Measurements from ENCODE around the gene WDR7.

WDR7 gene

GRCh38 chr18:57059366-57059765 is 408.2 kb downstream of the WDR7 start:
- Histone ChIP-seq H3K79me2 (ENCODE audit: insufficient read depth, low read length) (no peaks in the 10 kb centered on the region), H3K27me3 (ENCODE audit: insufficient read depth, low read length) (peaks cover under 1% of the 10 kb centered on the region; the same call in 1 of the 2 replicates), H3K9me2 (ENCODE audit: low read depth, low read length) (no peaks in the 10 kb centered on the region), H3K4me3 (ENCODE audit: low read depth, low read length, poor library complexity, severe bottlenecking) (no peak overlapping the region), H2AFZ (ENCODE audit: low read length) (no peak overlapping the region), H4K20me1 (ENCODE audit: insufficient read depth, low read length) (no peaks in the 10 kb centered on the region), H3K4me2 (ENCODE audit: low read length) (no peak overlapping the region), H3F3A (ENCODE audit: insufficient read depth, low read length) (no peaks in the 10 kb centered on the region), H3K9me3 (ENCODE audit: low read length) (no peaks in the 10 kb centered on the region), H3K27ac (ENCODE audit: low read depth, low read length, poor library complexity, severe bottlenecking) (no peak overlapping the region), H3K4me1 (ENCODE audit: insufficient read depth, low read length, severe bottlenecking) (no peaks in the 10 kb centered on the region), H3K36me3 (ENCODE audit: insufficient read depth, low read length) (no peaks in the 10 kb centered on the region), H3K9ac (ENCODE audit: low read length) (no peak overlapping the region)
- TF ChIP-seq EZH2 (IDR thresholded peaks at IDR 0.05; ENCODE audit: borderline replicate concordance, low read length) (no peak), CTCF (IDR thresholded peaks at IDR 0.05; ENCODE audit: low read length) (no peak)

- Histone ChIP-seq H3K27ac (ENCODE audit: low read depth, low read length, poor library complexity, severe bottlenecking) (no peak overlapping the region), H3K4me1 (ENCODE audit: insufficient read depth, low read length, severe bottlenecking) (no peaks in the 10 kb centered on the region), H3K79me2 (ENCODE audit: insufficient read depth, low read length) (no peaks in the 10 kb centered on the region), H4K20me1 (ENCODE audit: insufficient read depth, low read length) (no peaks in the 10 kb centered on the region), H3K4me2 (ENCODE audit: low read length) (no peak overlapping the region), H3K4me3 (ENCODE audit: low read depth, low read length, poor library complexity, severe bottlenecking) (no peak overlapping the region), H3K9ac (ENCODE audit: low read length) (no peak overlapping the region), H2AFZ (ENCODE audit: low read length) (no peak overlapping the region), H3K9me2 (ENCODE audit: low read depth, low read length) (no peaks in the 10 kb centered on the region), H3K27me3 (ENCODE audit: insufficient read depth, low read length) (no peaks in the 10 kb centered on the region), H3K9me3 (ENCODE audit: low read length) (no peaks in the 10 kb centered on the region), H3F3A (ENCODE audit: insufficient read depth, low read length) (no peaks in the 10 kb centered on the region), H3K36me3 (ENCODE audit: insufficient read depth, low read length) (no peaks in the 10 kb centered on the region)
- TF ChIP-seq EZH2 (IDR thresholded peaks at IDR 0.05; ENCODE audit: borderline replicate concordance, low read length) (no peak), CTCF (IDR thresholded peaks at IDR 0.05; ENCODE audit: low read length) (no peak)
Observed at GRCh38 chr18:57060814-57061213, 409.7 kb downstream of the WDR7 start.

- no peak overlapping the region for H3K4me3 ChIP-seq (ENCODE audit: low read depth, low read length, poor library complexity, severe bottlenecking)
- H2AFZ ChIP-seq (ENCODE audit: low read length) = no peak overlapping the region
- H3K4me2 ChIP-seq (ENCODE audit: low read length) = no peak overlapping the region
- no peak for TF ChIP-seq EZH2 (IDR thresholded peaks at IDR 0.05; ENCODE audit: borderline replicate concordance, low read length)
- TF ChIP-seq CTCF (IDR thresholded peaks at IDR 0.05; ENCODE audit: low read length) = no peak
- H3K9me3 ChIP-seq (ENCODE audit: low read length) = no peaks in the 10 kb centered on the region
- H3K27ac ChIP-seq (ENCODE audit: low read depth, low read length, poor library complexity, severe bottlenecking) = no peak overlapping the region
- no peaks in the 10 kb centered on the region for H3K9me2 ChIP-seq (ENCODE audit: low read depth, low read length)
- no peaks in the 10 kb centered on the region for H3K36me3 ChIP-seq (ENCODE audit: insufficient read depth, low read length)
- H3K79me2 ChIP-seq (ENCODE audit: insufficient read depth, low read length) = no peaks in the 10 kb centered on the region
- H3K4me1 ChIP-seq (ENCODE audit: insufficient read depth, low read length, severe bottlenecking) = no peaks in the 10 kb centered on the region
- no peaks in the 10 kb centered on the region for H3K27me3 ChIP-seq (ENCODE audit: insufficient read depth, low read length)
- no peaks in the 10 kb centered on the region for H4K20me1 ChIP-seq (ENCODE audit: insufficient read depth, low read length)
- H3K9ac ChIP-seq (ENCODE audit: low read length) = no peak overlapping the region
- no peaks in the 10 kb centered on the region for H3F3A ChIP-seq (ENCODE audit: insufficient read depth, low read length)
Observed at GRCh38 chr18:57062178-57062577, 411.0 kb downstream of the WDR7 start.

All from OCI-LY1 (cell line).